HepG2 (cell line): Measurements from ENCODE around the gene SLC35F6. TPM values are rescaled to one million over a fixed set of nuclear protein-coding genes. Genes with fewer than 3 reads are reported as not detected.

Experiments
- ATF4 ChIP-seq, 2 experiments: fragments of 450-650 bp in 1 of 2; sonication (generic) in 1 of 2; formaldehyde crosslinking; IDR thresholded peaks; 2 replicates each; pipeline versions ENCODE4 v1.5.0 to v1.8.0; 2020 to 2022; ENCODE audit warnings: mild to moderate bottlenecking in 1 of 2, missing genetic modification reagents in 1 of 2
- HMGA1 ChIP-seq: sonication (generic); formaldehyde crosslinking; conservative IDR thresholded peaks from 2 replicates; pipeline ENCODE4 v1.4.0; 2020; ENCODE audit warnings: missing genetic modification reagents
- HNRNPUL1 ChIP-seq: fragments of 200-400 bp; formaldehyde crosslinking; IDR thresholded peaks from 2 replicates; pipeline ENCODE4 v1.6.1; 2017; ENCODE audit warnings: low read depth, mild to moderate bottlenecking, low read length, moderate library complexity
- JUND ChIP-seq: sonication (generic); formaldehyde crosslinking; IDR thresholded peaks from 2 replicates; pipeline ENCODE4 v1.8.0; 2022; ENCODE audit warnings: mild to moderate bottlenecking, missing genetic modification reagents
- KAT7 ChIP-seq: IDR thresholded peaks from 2 replicates; pipeline ENCODE4 v1.6.1; 2018; ENCODE audit warnings: borderline replicate concordance, missing compliant biosample characterization
- PRMT3 ChIP-seq: sonication (generic); formaldehyde crosslinking; IDR thresholded peaks from 2 replicates; pipeline ENCODE4 v1.8.1; 2022; ENCODE audit warnings: low read depth, mild to moderate bottlenecking, moderate library complexity, missing genetic modification reagents, borderline replicate concordance
- RFX1 ChIP-seq: fragments of 450-650 bp; IDR thresholded peaks from 2 replicates; pipeline ENCODE4 v1.6.1; 2017
- SMYD3 ChIP-seq: sonication (generic); formaldehyde crosslinking; IDR thresholded peaks from 2 replicates; pipeline ENCODE4 v1.8.1; 2023; ENCODE audit warnings: mild to moderate bottlenecking, missing genetic modification reagents
- SP1 ChIP-seq, 2 experiments: fragments of 450-650 bp in 1 of 2; sonication (generic) in 1 of 2; formaldehyde crosslinking in 1 of 2; IDR thresholded peaks; 2 replicates each; pipeline versions ENCODE4 v1.4.0 to v1.6.1; 2016 to 2020; ENCODE audit warnings: missing genetic modification reagents in 1 of 2
- SYNCRIP ChIP-seq: fragments of 200-400 bp; formaldehyde crosslinking; IDR thresholded peaks from 2 replicates; pipeline ENCODE4 v1.6.1; 2018; ENCODE audit warnings: mild to moderate bottlenecking, low read depth, low read length; ENCODE audit not compliant: insufficient read depth
- U2AF1 ChIP-seq: fragments of 200-400 bp; formaldehyde crosslinking; optimal IDR thresholded peaks from 2 replicates; pipeline ENCODE3; 2017; ENCODE audit warnings: mild to moderate bottlenecking, low read depth, low read length
- ZBED4 ChIP-seq: sonication (generic); formaldehyde crosslinking; IDR thresholded peaks from 2 replicates; pipeline ENCODE4 v1.4.0; 2020; ENCODE audit warnings: missing genetic modification reagents, borderline replicate concordance
- ZNF331 ChIP-seq: sonication (generic); formaldehyde crosslinking; IDR thresholded peaks from 2 replicates; pipeline ENCODE4 v1.4.0; 2020; ENCODE audit warnings: missing genetic modification reagents
- ZNF407 ChIP-seq: sonication (generic); formaldehyde crosslinking; IDR thresholded peaks from one replicate; pipeline ENCODE4 v1.5.1; 2020; ENCODE audit warnings: mild to moderate bottlenecking, missing genetic modification reagents; ENCODE audit errors: not compliant biosample characterization
- ZNF672 ChIP-seq: sonication (generic); formaldehyde crosslinking; IDR thresholded peaks from 2 replicates; pipeline ENCODE4 v1.8.1; 2022; ENCODE audit warnings: missing genetic modification reagents
- ZNF772 ChIP-seq: sonication (generic); formaldehyde crosslinking; IDR thresholded peaks from 2 replicates; pipeline ENCODE4 v1.5.0; 2020; ENCODE audit warnings: mild to moderate bottlenecking, missing genetic modification reagents
- polyA plus RNA-seq, 8 experiments: library from polyadenylated mRNA; depleted of rRNA in 3 of 8; stranded (reverse) in 7 of 8; unstranded in 1 of 8; fragments of >200 nt; fragmentation: Illumina TruSeq in 4 of 8; extraction: Trizol in 4 of 8; gene quantifications; 2 replicates each; pipeline versions ENCODE4 v1.2.1 to v1.2.3, GENCODE V29; 2011 to 2016; ENCODE audit warnings: low read depth in 4 of 8, missing spikeins in 1 of 8, mixed read lengths in 1 of 8; ENCODE audit not compliant: insufficient read depth in 1 of 8
- total RNA-seq, 5 experiments: library from RNA; depleted of rRNA; stranded (reverse); fragments of >200 nt; fragmentation: Illumina TruSeq; extraction: Trizol; gene quantifications; 2 replicates each; pipeline ENCODE4 v1.2.3, GENCODE V29; 2016; ENCODE audit warnings: low read depth in 1 of 5

The SLC35F6 gene
- total and polyA plus RNA-seq, 2 of the 13 experiments (the other 11 are each of a cell fraction or from before 2014, with no cell fraction given): 15.2 to 21.2 TPM

DNA sequence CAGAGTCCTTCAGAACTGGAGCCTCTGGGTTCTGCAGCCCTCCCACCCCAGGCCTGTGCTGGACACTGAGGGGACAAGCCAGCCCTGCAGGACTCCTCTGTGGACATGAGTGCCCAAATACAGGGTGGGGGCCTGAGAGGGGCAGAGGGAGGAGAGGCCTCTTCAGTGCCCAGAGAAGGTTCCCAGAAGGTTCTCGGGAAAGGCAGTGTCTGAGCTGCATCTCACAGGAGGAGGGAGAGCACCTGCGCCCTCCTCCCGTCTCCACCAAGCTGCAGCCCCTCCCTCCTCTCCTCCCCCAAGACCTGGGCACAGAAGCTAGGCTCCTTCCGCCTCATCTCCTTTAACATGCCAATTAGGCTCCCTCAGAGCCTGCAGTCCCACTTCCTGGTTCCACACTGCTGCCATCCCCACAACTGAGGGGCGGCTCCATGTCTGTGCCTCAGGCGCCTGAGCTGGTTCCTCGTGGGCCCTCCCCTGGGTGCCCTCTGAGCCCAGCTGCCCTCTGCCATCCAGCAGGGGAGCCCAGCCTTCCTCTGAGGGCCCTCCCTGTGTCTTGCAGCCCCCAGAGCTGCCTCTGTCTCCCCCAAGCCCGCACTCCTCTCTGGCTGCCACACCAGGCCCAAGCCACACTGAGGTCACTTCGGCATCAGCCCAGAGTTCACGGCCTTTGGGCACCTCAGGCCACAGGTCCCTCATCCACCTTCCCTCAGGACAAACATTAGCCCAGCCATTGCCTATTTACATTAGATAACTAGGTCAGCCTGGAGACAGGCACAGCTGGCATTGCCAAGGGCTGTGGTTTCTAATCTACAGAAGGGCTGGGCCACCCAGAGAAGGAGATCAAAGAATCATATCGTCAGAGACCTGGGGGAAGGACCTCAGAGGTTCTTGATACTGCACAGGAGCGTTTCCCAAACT lies 42.7 kb upstream of the SLC35F6 start (continued):
- TF ChIP-seq PRMT3 (CRISPR knock-in tag) (no peak), SP1 (IDR thresholded peaks at IDR 0.05) (no peak), SP1 (CRISPR knock-in tag; IDR thresholded peaks at IDR 0.05) (no peak), RFX1 (no peak), KAT7 (CRISPR knock-in tag) (no peak), HNRNPUL1 (no peak), ZNF772 (CRISPR knock-in tag) (no peak), SYNCRIP (no peak), HMGA1 (no peak), ATF4 (CRISPR knock-in tag; IDR thresholded peaks at IDR 0.05) (no peak), ZBED4 (CRISPR knock-in tag) (no peak), JUND (no peak), ZNF407 (CRISPR knock-in tag) (no peak), U2AF1 (no peak), ZNF331 (CRISPR knock-in tag) (0 out of 2 replicates have a peak, but pooled peaks have one; percentile 45), ZNF672 (CRISPR knock-in tag) (no peak), SMYD3 (no peak)
